ENCODE results near the gene DCAF6.

GRCh38 chr1:167900907-167901306 is 35.6 kb upstream of the DCAF6 start:
- no peak for TF ChIP-seq POLR2A (IDR thresholded peaks at IDR 0.05)
- TF ChIP-seq, protein P1, sequence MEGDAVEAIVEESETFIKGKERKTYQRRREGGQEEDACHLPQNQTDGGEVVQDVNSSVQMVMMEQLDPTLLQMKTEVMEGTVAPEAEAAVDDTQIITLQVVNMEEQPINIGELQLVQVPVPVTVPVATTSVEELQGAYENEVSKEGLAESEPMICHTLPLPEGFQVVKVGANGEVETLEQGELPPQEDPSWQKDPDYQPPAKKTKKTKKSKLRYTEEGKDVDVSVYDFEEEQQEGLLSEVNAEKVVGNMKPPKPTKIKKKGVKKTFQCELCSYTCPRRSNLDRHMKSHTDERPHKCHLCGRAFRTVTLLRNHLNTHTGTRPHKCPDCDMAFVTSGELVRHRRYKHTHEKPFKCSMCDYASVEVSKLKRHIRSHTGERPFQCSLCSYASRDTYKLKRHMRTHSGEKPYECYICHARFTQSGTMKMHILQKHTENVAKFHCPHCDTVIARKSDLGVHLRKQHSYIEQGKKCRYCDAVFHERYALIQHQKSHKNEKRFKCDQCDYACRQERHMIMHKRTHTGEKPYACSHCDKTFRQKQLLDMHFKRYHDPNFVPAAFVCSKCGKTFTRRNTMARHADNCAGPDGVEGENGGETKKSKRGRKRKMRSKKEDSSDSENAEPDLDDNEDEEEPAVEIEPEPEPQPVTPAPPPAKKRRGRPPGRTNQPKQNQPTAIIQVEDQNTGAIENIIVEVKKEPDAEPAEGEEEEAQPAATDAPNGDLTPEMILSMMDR (IDR thresholded peaks at IDR 0.05): no peak

Data from lower leg skin (tissue), 3 donors.